GM23248 (cell line): ENCODE measurements around the gene HYOU1.

Experiments used
- EZH2 ChIP-seq: fragments of 200-600 bp; sonication (generic); IDR thresholded peaks from 2 replicates; pipeline ENCODE4 v1.6.1; 2018; ENCODE audit warnings: antibody characterized with exemption, mild to moderate bottlenecking; ENCODE audit not compliant: insufficient read depth, poor library complexity, severe bottlenecking
- EZH2phosphoT487 ChIP-seq: fragments of 200-600 bp; sonication (generic); IDR thresholded peaks from 2 replicates; pipeline ENCODE4 v1.6.1; 2018; ENCODE audit warnings: antibody characterized with exemption, moderate library complexity, mild to moderate bottlenecking, low read depth; ENCODE audit not compliant: insufficient read depth

GRCh38 chr11:119025099-119025473 lies 31.9 kb downstream of the HYOU1 start:
- no peak for TF ChIP-seq EZH2phosphoT487
- no peak for TF ChIP-seq EZH2
